SK-N-SH (cell line): Measurements from ENCODE around the gene ZNF655. TPM values are rescaled to one million over a fixed set of nuclear protein-coding genes. Genes with fewer than 3 reads are reported as not detected.
A peak's percentile ranks its signal among the peaks of the same experiment; 100 is the strongest.

ENCODE experiments used
- CTCF ChIA-PET: fragments of 300-600, 350-600 bp; formaldehyde crosslinking; extraction: SDS; loops from one replicate; lab custom pipeline; 2021; lab: Yijun Ruan, JAX
- POLR2A ChIA-PET: fragments of 350-600 bp; sonication (Branson Sonifier 250); formaldehyde crosslinking; extraction: SDS; loops from one replicate; lab custom pipeline; 2020; ENCODE audit warnings: antibody characterized with exemption, inconsistent platforms; lab: Yijun Ruan, JAX
- DNase-seq: peaks from one replicate; pipeline ENCODE4 v3.0.0; 2012
- H2AFZ ChIP-seq: fragments of 200-600 bp; sonication (generic); 2 replicates; pipeline ENCODE4 v1.8.1; 2016; ENCODE audit warnings: antibody characterized with exemption, mild to moderate bottlenecking, low read depth
- H3F3A ChIP-seq: fragments of 200-600 bp; sonication (generic); replicated peaks from 2 replicates; pipeline ENCODE3; 2016; ENCODE audit warnings: antibody characterized with exemption, mild to moderate bottlenecking; ENCODE audit not compliant: insufficient read depth
- H3K27ac ChIP-seq, 2 experiments: fragments of 200-500 bp in 1 of 2; fragments of 200-600 bp in 1 of 2; sonication (Bioruptor generic) in 1 of 2; sonication (generic), shearing (Covaris generic) in 1 of 2; 2 replicates each; pipeline versions ENCODE4 v1.5.1 to v1.6.1; 2014 to 2016; ENCODE audit warnings: low read depth in 2 of 2, inconsistent platforms in 1 of 2, low read length in 1 of 2, mild to moderate bottlenecking in 1 of 2, mixed read lengths in 1 of 2
- H3K27me3 ChIP-seq: fragments of 200-600 bp; sonication (generic), shearing (Covaris generic); 2 replicates; pipeline ENCODE4 v1.6.1; 2016; ENCODE audit warnings: mixed run types; ENCODE audit not compliant: insufficient read depth
- H3K36me3 ChIP-seq, 2 experiments: fragments of 200-500 bp in 1 of 2; fragments of 200-600 bp in 1 of 2; sonication (Bioruptor generic) in 1 of 2; sonication (generic) in 1 of 2; replicated peaks in 1 of 2; 2 replicates each; pipeline versions ENCODE3 to v1.5.1; 2014 to 2016; ENCODE audit warnings: low read length in 1 of 2, mild to moderate bottlenecking in 1 of 2; ENCODE audit not compliant: insufficient read depth in 2 of 2, control insufficient read depth in 1 of 2
- H3K4me1 ChIP-seq, 2 experiments: fragments of 200-500 bp in 1 of 2; fragments of 200-600 bp in 1 of 2; sonication (Bioruptor generic) in 1 of 2; sonication (generic), shearing (Covaris generic) in 1 of 2; 2 replicates each; pipeline versions ENCODE4 v1.5.1 to v1.6.1; 2014 to 2016; ENCODE audit warnings: low read depth in 1 of 2, low read length in 1 of 2, mixed run types in 1 of 2; ENCODE audit not compliant: insufficient read depth in 2 of 2, control insufficient read depth in 1 of 2
- H3K4me2 ChIP-seq: fragments of 200-600 bp; sonication (generic), shearing (Covaris generic); 2 replicates; pipeline ENCODE4 v1.6.1; 2017; ENCODE audit warnings: mixed run types
- H3K4me3 ChIP-seq, 2 experiments: fragments of 200-500 bp in 1 of 2; fragments of 200-600 bp in 1 of 2; sonication (Bioruptor generic) in 1 of 2; sonication (generic), shearing (Covaris generic) in 1 of 2; 2 replicates each; pipeline versions ENCODE4 v1.5.1 to v1.8.1; 2014 to 2016; ENCODE audit warnings: low read depth in 2 of 2, inconsistent platforms in 1 of 2, low read length in 1 of 2, mild to moderate bottlenecking in 1 of 2, mixed read lengths in 1 of 2, moderate library complexity in 1 of 2
- H3K79me2 ChIP-seq: fragments of 200-600 bp; sonication (generic); 2 replicates; pipeline ENCODE4 v1.8.1; 2017; ENCODE audit warnings: mild to moderate bottlenecking; ENCODE audit not compliant: insufficient read depth
- H3K9ac ChIP-seq: fragments of 200-600 bp; sonication (generic); 2 replicates; pipeline ENCODE4 v1.6.1; 2017; ENCODE audit warnings: mixed run types
- H3K9me2 ChIP-seq: fragments of 200-600 bp; sonication (generic); 2 replicates; pipeline ENCODE4 v1.6.1; 2017; ENCODE audit warnings: mixed run types
- H3K9me3 ChIP-seq: fragments of 200-600 bp; sonication (generic); 2 replicates; pipeline ENCODE4 v1.6.1; 2017; ENCODE audit warnings: mixed run types, mild to moderate bottlenecking, moderate library complexity
- H4K20me1 ChIP-seq: fragments of 200-600 bp; sonication (generic); 2 replicates; pipeline ENCODE4 v1.6.1; 2017; ENCODE audit warnings: mild to moderate bottlenecking, mixed run types; ENCODE audit not compliant: insufficient read depth
- CHD2 ChIP-seq: fragments of 150-350 bp; IDR thresholded peaks from 2 replicates; pipeline ENCODE4 v1.6.1; 2018; ENCODE audit warnings: low read length; ENCODE audit not compliant: partially characterized antibody
- CTCF ChIP-seq: fragments of 200-600 bp; sonication (generic); IDR thresholded peaks from 2 replicates; pipeline ENCODE4 v1.6.1; 2017; ENCODE audit warnings: antibody characterized with exemption, mild to moderate bottlenecking, moderate library complexity
- ELF1 ChIP-seq: IDR thresholded peaks from 2 replicates; pipeline ENCODE4 v1.4.0; 2012
- EZH2phosphoT487 ChIP-seq: fragments of 200-600 bp; sonication (generic); IDR thresholded peaks from 2 replicates; pipeline ENCODE4 v1.6.1; 2017; ENCODE audit warnings: low read depth, mixed run types, mild to moderate bottlenecking, antibody characterized with exemption, moderate library complexity, borderline replicate concordance
- FOSL2 ChIP-seq: IDR thresholded peaks from 2 replicates; pipeline ENCODE4 v1.4.0; 2012; ENCODE audit warnings: low read depth, mild to moderate bottlenecking, moderate library complexity, borderline replicate concordance
- FOXJ3 ChIP-seq: sonication (generic); formaldehyde crosslinking; IDR thresholded peaks from 2 replicates; pipeline ENCODE4 v1.5.1; 2020; ENCODE audit warnings: mild to moderate bottlenecking, missing genetic modification reagents
- GABPA ChIP-seq: IDR thresholded peaks from 2 replicates; pipeline ENCODE4 v1.4.0; 2012; ENCODE audit warnings: low read depth, mild to moderate bottlenecking
- JUND ChIP-seq: IDR thresholded peaks from 2 replicates; pipeline ENCODE4 v1.4.0; 2012
- MAX ChIP-seq: IDR thresholded peaks from 2 replicates; pipeline ENCODE4 v1.4.0; 2012; ENCODE audit warnings: low read depth
- MEF2A ChIP-seq: IDR thresholded peaks from 2 replicates; pipeline ENCODE4 v1.4.0; 2012; ENCODE audit warnings: low read depth, borderline replicate concordance
- MXI1 ChIP-seq: IDR thresholded peaks from 2 replicates; pipeline ENCODE4 v1.6.1; 2012; ENCODE audit warnings: mild to moderate bottlenecking, low read depth, low read length, improper control_type of control experiment
- NFIC ChIP-seq: IDR thresholded peaks from 2 replicates; pipeline ENCODE4 v1.4.0; 2012; ENCODE audit warnings: borderline replicate concordance
- PBX3 ChIP-seq: IDR thresholded peaks from 2 replicates; pipeline ENCODE4; 2012
- RCOR1 ChIP-seq: fragments of 150-350 bp; IDR thresholded peaks from 2 replicates; pipeline ENCODE4 v1.6.1; 2017; ENCODE audit warnings: antibody characterized with exemption, low read length
- REST ChIP-seq: IDR thresholded peaks from 2 replicates; pipeline ENCODE4 v1.6.1; 2012; ENCODE audit warnings: mild to moderate bottlenecking, low read depth, low read length, moderate library complexity
- RXRA ChIP-seq: IDR thresholded peaks from 2 replicates; pipeline ENCODE4 v1.4.0; 2012; ENCODE audit warnings: low read depth, mild to moderate bottlenecking, borderline replicate concordance
- SIN3A ChIP-seq: IDR thresholded peaks from 2 replicates; pipeline ENCODE4 v1.6.1; 2012; ENCODE audit warnings: low read depth, mild to moderate bottlenecking, low read length, moderate library complexity, borderline replicate concordance
- SMC3 ChIP-seq: IDR thresholded peaks from 2 replicates; pipeline ENCODE4 v1.6.1; 2012; ENCODE audit warnings: low read depth, low read length, improper control_type of control experiment
- TAF1 ChIP-seq: IDR thresholded peaks from 2 replicates; pipeline ENCODE4 v1.6.1; 2012; ENCODE audit warnings: low read depth, mild to moderate bottlenecking, low read length, moderate library complexity, borderline replicate concordance
- TCF12 ChIP-seq: IDR thresholded peaks from 2 replicates; pipeline ENCODE4 v1.4.0; 2012
- USF1 ChIP-seq: IDR thresholded peaks from 2 replicates; pipeline ENCODE4 v1.4.0; 2012; ENCODE audit warnings: low read depth, borderline replicate concordance
- USF2 ChIP-seq: fragments of 150-350 bp; IDR thresholded peaks from 2 replicates; pipeline ENCODE4 v1.6.1; 2017; ENCODE audit warnings: antibody characterized with exemption, low read length, low read depth, borderline replicate concordance
- YY1 ChIP-seq: IDR thresholded peaks from 2 replicates; pipeline ENCODE4 v1.4.0; 2012; ENCODE audit warnings: low read depth, mild to moderate bottlenecking
- ZBTB33 ChIP-seq: IDR thresholded peaks from 2 replicates; pipeline ENCODE4 v1.4.0; 2012; ENCODE audit warnings: low read depth, borderline replicate concordance
- WGBS: methylation state at CpG from one replicate; pipeline ENCODE4 v1.1.6; 2017; ENCODE audit warnings: low lambda C conversion rate; 5-methylcytosine and 5-hydroxymethylcytosine counted together
- polyA plus RNA-seq, 3 experiments: library from polyadenylated mRNA; depleted of rRNA; stranded (reverse); fragments of >200 nt; gene quantifications; 2 replicates each; pipeline ENCODE4 v1.2.3, GENCODE V29; 2012

ZNF655 gene
- polyA plus RNA-seq, 1 of the 3 experiments (the other 2 are of a cell fraction), result 113 TPM

- H3K9me2 ChIP-seq, result no peaks in the 10 kb centered on the region
- peak overlapping the region; percentile 41; the same call in 1 of the 2 replicates for H3K9ac ChIP-seq
- H3K27me3 ChIP-seq, result no peaks in the 10 kb centered on the region
- H3F3A ChIP-seq, result peaks cover 61% of the 10 kb centered on the region
- no peaks in the 10 kb centered on the region for H3K9me3 ChIP-seq
- DNase-seq, result no peak
- peaks cover 13 to 29% of the 10 kb centered on the region in 2 experiments; a peak in 3 of 4 replicates for H3K4me1 ChIP-seq
- peaks cover 8% of the 10 kb centered on the region; the same call in 1 of the 2 replicates for H4K20me1 ChIP-seq
- H3K27ac ChIP-seq, result peak overlapping the region; percentile 3 to 99; a peak in 3 of 4 replicates
- H3K79me2 ChIP-seq, result peaks cover 84% of the 10 kb centered on the region
- ChIA-PET POLR2A (no interaction called here), CTCF (no interaction called here)
- 47% methylated on average over 10 of the region's 10 CpGs for WGBS
- H3K4me3 ChIP-seq, result no peak overlapping the region; a peak in 1 of 4 replicates
- H2AFZ ChIP-seq, result no peak overlapping the region
- peaks cover 55 to 75% of the 10 kb centered on the region in 2 experiments for H3K36me3 ChIP-seq
- peak overlapping the region; percentile 68 for H3K4me2 ChIP-seq
- TF ChIP-seq REST, result no peak
- no peak for TF ChIP-seq RXRA
- no peak for TF ChIP-seq FOXJ3 (CRISPR knock-in tag)
- TF ChIP-seq CTCF, result no peak
- TF ChIP-seq GABPA, result no peak
- TF ChIP-seq PBX3, result 0 out of 2 replicates have a peak, but pooled peaks have one; percentile 23
- no peak for TF ChIP-seq USF1
- no peak for TF ChIP-seq MXI1
- peak; percentile 12; the same call in 1 of the 2 replicates for TF ChIP-seq TAF1
- peak; percentile 93 for TF ChIP-seq FOSL2
- no peak for TF ChIP-seq RCOR1
- no peak for TF ChIP-seq ELF1
- TF ChIP-seq MEF2A, result no peak
- TF ChIP-seq MAX, result peak; percentile 61; the same call in 1 of the 2 replicates
- TF ChIP-seq YY1, result no peak
- TF ChIP-seq SMC3, result no peak
- no peak for TF ChIP-seq USF2
- peak; percentile 58 for TF ChIP-seq NFIC
- TF ChIP-seq ZBTB33, result no peak
- TF ChIP-seq EZH2phosphoT487, result no peak
- TF ChIP-seq JUND, result peak; percentile 81
- peak; percentile 47; the same call in 1 of the 2 replicates for TF ChIP-seq TCF12
- no peak for TF ChIP-seq CHD2
- no peak for TF ChIP-seq SIN3A
Measured at GRCh38 chr7:99563650-99564049, 5.2 kb downstream of the ZNF655 start.
